GM23338 (cell line): Measurements from ENCODE around the gene ELF5.

Experiments
- CREB1 ChIP-seq: fragments of 250-450 bp; sonication (Bioruptor Pico); IDR thresholded peaks from 2 replicates; pipeline ENCODE4 v1.5.0; 2020; ENCODE audit warnings: low read depth, mild to moderate bottlenecking, moderate library complexity
- CTCF ChIP-seq, 2 experiments: fragments of 200-600 bp in 1 of 2; sonication (generic) in 1 of 2; conservative IDR thresholded peaks; 2 replicates each; pipeline versions ENCODE4 v1.5.1 to v1.6.1; 2016 to 2017; ENCODE audit warnings: antibody characterized with exemption in 2 of 2, low read depth in 2 of 2, mild to moderate bottlenecking in 2 of 2, moderate library complexity in 1 of 2
- ETS1 ChIP-seq: IDR thresholded peaks from 2 replicates; pipeline ENCODE4 v1.6.1; 2016; ENCODE audit warnings: antibody characterized with exemption
- EZH2 ChIP-seq: fragments of 200-600 bp; sonication (generic); IDR thresholded peaks from one replicate; pipeline ENCODE4 v1.8.0; 2017; ENCODE audit warnings: antibody characterized with exemption, mild to moderate bottlenecking, low read depth; ENCODE audit not compliant: unreplicated experiment
- EZH2phosphoT487 ChIP-seq: fragments of 200-600 bp; sonication (generic); IDR thresholded peaks from one replicate; pipeline ENCODE4 v1.8.1; 2018; ENCODE audit warnings: antibody characterized with exemption; ENCODE audit not compliant: unreplicated experiment
- JUNB ChIP-seq: IDR thresholded peaks from one replicate; pipeline ENCODE4 v1.6.1; 2016; ENCODE audit warnings: antibody characterized with exemption; ENCODE audit not compliant: unreplicated experiment
- NANOG ChIP-seq: IDR thresholded peaks from 2 replicates; pipeline ENCODE4 v1.6.1; 2016; ENCODE audit warnings: antibody characterized with exemption, borderline replicate concordance
- POLR2AphosphoS5 ChIP-seq: IDR thresholded peaks from 2 replicates; pipeline ENCODE4 v1.6.1; 2016; ENCODE audit warnings: antibody characterized with exemption, low read depth
- STAT1 ChIP-seq: IDR thresholded peaks from one replicate; pipeline ENCODE4 v1.6.1; 2016; ENCODE audit warnings: antibody characterized with exemption; ENCODE audit not compliant: unreplicated experiment
- ZNF114 ChIP-seq: fragments of 250-450 bp; sonication (Bioruptor Pico); IDR thresholded peaks from 2 replicates; pipeline ENCODE4 v1.5.0; 2020; ENCODE audit warnings: mild to moderate bottlenecking, moderate library complexity
- ZNF331 ChIP-seq: fragments of 250-450 bp; sonication (Bioruptor Pico); IDR thresholded peaks from 2 replicates; pipeline ENCODE4 v1.5.0; 2020; ENCODE audit warnings: low read depth, mild to moderate bottlenecking, moderate library complexity
- TF ChIP-seq, protein P1 (sequence below): IDR thresholded peaks from one replicate; pipeline ENCODE4 v1.6.1; 2018; ENCODE audit warnings: antibody characterized with exemption; ENCODE audit not compliant: unreplicated experiment
- TF ChIP-seq, protein P2 (sequence below): fragments of 250-450 bp; sonication (Bioruptor Pico); IDR thresholded peaks from 2 replicates; pipeline ENCODE4 v1.5.0; 2020; ENCODE audit warnings: mild to moderate bottlenecking, moderate library complexity

DNA sequence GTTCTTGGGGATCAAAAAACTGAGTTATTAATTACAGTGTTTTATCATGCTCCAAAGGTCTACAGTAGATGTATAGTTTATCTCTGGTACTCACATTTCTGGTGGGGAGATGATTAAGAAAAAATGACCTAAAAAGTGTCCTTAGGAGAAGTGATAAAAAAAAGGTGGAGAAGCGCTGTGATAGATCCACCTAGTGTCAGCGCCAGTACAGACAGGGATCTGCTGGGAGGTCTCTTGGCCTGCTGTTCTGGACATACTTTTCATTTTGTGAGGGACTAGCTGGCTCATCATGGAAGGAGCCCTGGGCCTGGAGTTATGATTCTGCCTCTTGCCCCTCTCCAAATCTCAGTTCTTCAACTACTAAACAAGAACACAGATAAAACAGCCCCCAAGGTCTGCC, 2.9 kb downstream of the ELF5 start:
- TF ChIP-seq CTCF (conservative IDR thresholded peaks at IDR 0.05; ENCODE audit: low read depth in 2 of 2), result no peak
- no peak for TF ChIP-seq EZH2phosphoT487
- TF ChIP-seq, protein P1, sequence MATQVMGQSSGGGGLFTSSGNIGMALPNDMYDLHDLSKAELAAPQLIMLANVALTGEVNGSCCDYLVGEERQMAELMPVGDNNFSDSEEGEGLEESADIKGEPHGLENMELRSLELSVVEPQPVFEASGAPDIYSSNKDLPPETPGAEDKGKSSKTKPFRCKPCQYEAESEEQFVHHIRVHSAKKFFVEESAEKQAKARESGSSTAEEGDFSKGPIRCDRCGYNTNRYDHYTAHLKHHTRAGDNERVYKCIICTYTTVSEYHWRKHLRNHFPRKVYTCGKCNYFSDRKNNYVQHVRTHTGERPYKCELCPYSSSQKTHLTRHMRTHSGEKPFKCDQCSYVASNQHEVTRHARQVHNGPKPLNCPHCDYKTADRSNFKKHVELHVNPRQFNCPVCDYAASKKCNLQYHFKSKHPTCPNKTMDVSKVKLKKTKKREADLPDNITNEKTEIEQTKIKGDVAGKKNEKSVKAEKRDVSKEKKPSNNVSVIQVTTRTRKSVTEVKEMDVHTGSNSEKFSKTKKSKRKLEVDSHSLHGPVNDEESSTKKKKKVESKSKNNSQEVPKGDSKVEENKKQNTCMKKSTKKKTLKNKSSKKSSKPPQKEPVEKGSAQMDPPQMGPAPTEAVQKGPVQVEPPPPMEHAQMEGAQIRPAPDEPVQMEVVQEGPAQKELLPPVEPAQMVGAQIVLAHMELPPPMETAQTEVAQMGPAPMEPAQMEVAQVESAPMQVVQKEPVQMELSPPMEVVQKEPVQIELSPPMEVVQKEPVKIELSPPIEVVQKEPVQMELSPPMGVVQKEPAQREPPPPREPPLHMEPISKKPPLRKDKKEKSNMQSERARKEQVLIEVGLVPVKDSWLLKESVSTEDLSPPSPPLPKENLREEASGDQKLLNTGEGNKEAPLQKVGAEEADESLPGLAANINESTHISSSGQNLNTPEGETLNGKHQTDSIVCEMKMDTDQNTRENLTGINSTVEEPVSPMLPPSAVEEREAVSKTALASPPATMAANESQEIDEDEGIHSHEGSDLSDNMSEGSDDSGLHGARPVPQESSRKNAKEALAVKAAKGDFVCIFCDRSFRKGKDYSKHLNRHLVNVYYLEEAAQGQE, result no peak
- TF ChIP-seq EZH2, result no peak
- no peak for TF ChIP-seq POLR2AphosphoS5
- no peak for TF ChIP-seq CREB1 (CRISPR knock-in tag)
- TF ChIP-seq JUNB, result no peak
- TF ChIP-seq ZNF114 (CRISPR knock-in tag), result no peak
- TF ChIP-seq STAT1, result no peak
- TF ChIP-seq, protein P2, sequence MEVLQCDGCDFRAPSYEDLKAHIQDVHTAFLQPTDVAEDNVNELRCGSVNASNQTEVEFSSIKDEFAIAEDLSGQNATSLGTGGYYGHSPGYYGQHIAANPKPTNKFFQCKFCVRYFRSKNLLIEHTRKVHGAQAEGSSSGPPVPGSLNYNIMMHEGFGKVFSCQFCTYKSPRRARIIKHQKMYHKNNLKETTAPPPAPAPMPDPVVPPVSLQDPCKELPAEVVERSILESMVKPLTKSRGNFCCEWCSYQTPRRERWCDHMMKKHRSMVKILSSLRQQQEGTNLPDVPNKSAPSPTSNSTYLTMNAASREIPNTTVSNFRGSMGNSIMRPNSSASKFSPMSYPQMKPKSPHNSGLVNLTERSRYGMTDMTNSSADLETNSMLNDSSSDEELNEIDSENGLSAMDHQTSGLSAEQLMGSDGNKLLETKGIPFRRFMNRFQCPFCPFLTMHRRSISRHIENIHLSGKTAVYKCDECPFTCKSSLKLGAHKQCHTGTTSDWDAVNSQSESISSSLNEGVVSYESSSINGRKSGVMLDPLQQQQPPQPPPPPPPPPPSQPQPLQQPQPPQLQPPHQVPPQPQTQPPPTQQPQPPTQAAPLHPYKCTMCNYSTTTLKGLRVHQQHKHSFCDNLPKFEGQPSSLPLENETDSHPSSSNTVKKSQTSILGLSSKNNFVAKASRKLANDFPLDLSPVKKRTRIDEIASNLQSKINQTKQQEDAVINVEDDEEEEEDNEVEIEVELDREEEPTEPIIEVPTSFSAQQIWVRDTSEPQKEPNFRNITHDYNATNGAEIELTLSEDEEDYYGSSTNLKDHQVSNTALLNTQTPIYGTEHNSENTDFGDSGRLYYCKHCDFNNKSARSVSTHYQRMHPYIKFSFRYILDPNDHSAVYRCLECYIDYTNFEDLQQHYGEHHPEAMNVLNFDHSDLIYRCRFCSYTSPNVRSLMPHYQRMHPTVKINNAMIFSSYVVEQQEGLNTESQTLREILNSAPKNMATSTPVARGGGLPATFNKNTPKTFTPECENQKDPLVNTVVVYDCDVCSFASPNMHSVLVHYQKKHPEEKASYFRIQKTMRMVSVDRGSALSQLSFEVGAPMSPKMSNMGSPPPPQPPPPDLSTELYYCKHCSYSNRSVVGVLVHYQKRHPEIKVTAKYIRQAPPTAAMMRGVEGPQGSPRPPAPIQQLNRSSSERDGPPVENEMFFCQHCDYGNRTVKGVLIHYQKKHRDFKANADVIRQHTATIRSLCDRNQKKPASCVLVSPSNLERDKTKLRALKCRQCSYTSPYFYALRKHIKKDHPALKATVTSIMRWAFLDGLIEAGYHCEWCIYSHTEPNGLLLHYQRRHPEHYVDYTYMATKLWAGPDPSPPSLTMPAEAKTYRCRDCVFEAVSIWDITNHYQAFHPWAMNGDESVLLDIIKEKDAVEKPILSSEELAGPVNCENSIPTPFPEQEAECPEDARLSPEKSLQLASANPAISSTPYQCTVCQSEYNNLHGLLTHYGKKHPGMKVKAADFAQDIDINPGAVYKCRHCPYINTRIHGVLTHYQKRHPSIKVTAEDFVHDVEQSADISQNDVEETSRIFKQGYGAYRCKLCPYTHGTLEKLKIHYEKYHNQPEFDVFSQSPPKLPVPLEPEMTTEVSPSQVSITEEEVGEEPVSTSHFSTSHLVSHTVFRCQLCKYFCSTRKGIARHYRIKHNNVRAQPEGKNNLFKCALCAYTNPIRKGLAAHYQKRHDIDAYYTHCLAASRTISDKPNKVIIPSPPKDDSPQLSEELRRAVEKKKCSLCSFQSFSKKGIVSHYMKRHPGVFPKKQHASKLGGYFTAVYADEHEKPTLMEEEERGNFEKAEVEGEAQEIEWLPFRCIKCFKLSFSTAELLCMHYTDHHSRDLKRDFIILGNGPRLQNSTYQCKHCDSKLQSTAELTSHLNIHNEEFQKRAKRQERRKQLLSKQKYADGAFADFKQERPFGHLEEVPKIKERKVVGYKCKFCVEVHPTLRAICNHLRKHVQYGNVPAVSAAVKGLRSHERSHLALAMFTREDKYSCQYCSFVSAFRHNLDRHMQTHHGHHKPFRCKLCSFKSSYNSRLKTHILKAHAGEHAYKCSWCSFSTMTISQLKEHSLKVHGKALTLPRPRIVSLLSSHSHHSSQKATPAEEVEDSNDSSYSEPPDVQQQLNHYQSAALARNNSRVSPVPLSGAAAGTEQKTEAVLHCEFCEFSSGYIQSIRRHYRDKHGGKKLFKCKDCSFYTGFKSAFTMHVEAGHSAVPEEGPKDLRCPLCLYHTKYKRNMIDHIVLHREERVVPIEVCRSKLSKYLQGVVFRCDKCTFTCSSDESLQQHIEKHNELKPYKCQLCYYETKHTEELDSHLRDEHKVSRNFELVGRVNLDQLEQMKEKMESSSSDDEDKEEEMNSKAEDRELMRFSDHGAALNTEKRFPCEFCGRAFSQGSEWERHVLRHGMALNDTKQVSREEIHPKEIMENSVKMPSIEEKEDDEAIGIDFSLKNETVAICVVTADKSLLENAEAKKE (CRISPR knock-in tag), result no peak
- no peak for TF ChIP-seq ETS1
- TF ChIP-seq NANOG, result no peak
- TF ChIP-seq ZNF331 (CRISPR knock-in tag), result no peak
